Measurements from ENCODE around the gene SLC35C1. TPM values are rescaled to one million over a fixed set of nuclear protein-coding genes. Genes with fewer than 3 reads are reported as not detected.

Gene SLC35C1
- total RNA-seq, 1 donor from 2014 or later = 8.6 TPM

DNA sequence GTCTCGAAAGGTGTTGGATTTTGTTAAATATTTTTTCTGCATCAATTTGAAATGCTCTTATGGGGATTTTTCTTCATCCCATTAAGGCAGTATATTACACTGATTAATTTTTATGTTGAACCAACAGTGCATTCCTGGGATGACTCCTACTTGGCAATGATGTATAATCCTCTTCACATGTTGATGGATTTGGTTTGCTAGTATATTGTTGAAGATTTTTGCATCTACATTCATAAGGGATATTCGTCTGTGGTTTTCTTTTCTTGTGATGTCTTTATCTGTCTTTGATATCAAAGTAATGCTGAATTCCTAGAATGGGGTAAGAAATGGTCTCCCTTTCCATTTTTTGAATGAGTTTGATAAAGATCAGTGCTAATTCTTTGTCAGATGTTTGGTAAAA is 18.7 kb upstream of the SLC35C1 start:
- Mint-ChIP-seq H3K4me1 (no peaks in the 10 kb centered on the region), H3K27ac (no peak overlapping the region), H3K36me3 (ENCODE audit: low read depth) (no peaks in the 10 kb centered on the region), H3K27me3 (peaks cover 38% of the 10 kb centered on the region), H3K9me3 (peaks cover 13% of the 10 kb centered on the region), H3K4me3 (no peak overlapping the region)
- ChIA-PET CTCF (interaction anchor here (1.2 kb wide), 1 partner anchor 15 kb away, joined by 3 read pairs; no protein-coding TSS in a partner anchor), POLR2A (no interaction called here)
- ATAC-seq (ENCODE audit: low read depth) = no peak
- DNase-seq = no peak
- intact Hi-C loops (cut with micrococcal nuclease) = no loop called here
- TF ChIP-seq, protein P1, sequence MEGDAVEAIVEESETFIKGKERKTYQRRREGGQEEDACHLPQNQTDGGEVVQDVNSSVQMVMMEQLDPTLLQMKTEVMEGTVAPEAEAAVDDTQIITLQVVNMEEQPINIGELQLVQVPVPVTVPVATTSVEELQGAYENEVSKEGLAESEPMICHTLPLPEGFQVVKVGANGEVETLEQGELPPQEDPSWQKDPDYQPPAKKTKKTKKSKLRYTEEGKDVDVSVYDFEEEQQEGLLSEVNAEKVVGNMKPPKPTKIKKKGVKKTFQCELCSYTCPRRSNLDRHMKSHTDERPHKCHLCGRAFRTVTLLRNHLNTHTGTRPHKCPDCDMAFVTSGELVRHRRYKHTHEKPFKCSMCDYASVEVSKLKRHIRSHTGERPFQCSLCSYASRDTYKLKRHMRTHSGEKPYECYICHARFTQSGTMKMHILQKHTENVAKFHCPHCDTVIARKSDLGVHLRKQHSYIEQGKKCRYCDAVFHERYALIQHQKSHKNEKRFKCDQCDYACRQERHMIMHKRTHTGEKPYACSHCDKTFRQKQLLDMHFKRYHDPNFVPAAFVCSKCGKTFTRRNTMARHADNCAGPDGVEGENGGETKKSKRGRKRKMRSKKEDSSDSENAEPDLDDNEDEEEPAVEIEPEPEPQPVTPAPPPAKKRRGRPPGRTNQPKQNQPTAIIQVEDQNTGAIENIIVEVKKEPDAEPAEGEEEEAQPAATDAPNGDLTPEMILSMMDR (IDR thresholded peaks at IDR 0.05) = no peak

DNA sequence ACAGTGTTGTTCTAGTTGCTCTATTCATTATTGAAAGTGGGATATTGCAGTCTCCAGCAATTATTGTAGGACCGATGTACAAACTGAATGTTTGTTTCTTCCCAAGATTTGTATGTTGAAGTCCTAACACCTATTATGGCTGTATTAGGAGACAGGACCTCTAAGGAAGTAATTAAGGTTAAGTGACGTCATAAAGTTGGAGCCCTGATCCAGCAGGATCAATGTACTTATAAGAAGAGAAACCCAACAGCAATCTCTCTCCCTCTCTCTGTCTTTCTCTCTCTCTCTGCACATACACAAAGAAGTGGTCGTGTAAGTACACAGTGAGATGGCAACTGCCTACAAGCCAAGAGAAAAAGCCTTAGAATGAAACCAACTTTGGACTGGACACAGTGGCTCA is 16.1 kb upstream of the SLC35C1 start:
- no peak for ATAC-seq (ENCODE audit: low read depth)
- no peaks in the 10 kb centered on the region for H3K36me3 Mint-ChIP-seq (ENCODE audit: low read depth)
- H3K9me3 Mint-ChIP-seq = peaks cover 13% of the 10 kb centered on the region
- no peak overlapping the region for H3K27ac Mint-ChIP-seq
- H3K4me3 Mint-ChIP-seq = no peak overlapping the region
- CTCF ChIA-PET = no interaction called here
- TF ChIP-seq, protein P1 (IDR thresholded peaks at IDR 0.05) = no peak
- no peaks in the 10 kb centered on the region for H3K4me1 Mint-ChIP-seq
- H3K27me3 Mint-ChIP-seq = peaks cover 33% of the 10 kb centered on the region
- DNase-seq = no peak
- POLR2A ChIA-PET = no interaction called here
- intact Hi-C loops (cut with micrococcal nuclease) = no loop called here

DNA sequence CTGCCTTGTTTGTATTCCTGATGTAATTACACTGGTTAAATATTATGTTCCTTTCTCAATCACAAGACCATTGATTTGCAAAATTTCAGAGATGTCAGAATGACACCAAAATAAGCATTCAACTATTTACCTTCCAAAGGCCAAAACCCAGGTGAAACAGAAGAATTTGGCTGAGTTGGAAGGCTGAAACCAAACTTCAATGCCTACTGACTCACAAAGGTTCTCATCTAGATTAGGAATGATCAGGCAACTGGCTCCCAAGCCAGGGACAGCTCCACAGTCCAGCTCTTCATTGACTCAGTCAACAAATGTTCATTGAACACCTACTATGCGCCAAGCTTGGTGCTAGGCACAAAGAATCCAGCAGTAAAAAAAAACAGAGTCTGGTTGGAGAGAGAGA is 13.4 kb upstream of the SLC35C1 start:
- H3K4me1 Mint-ChIP-seq = no peaks in the 10 kb centered on the region
- CTCF ChIA-PET = no interaction called here
- no peak overlapping the region for H3K27ac Mint-ChIP-seq
- H3K4me3 Mint-ChIP-seq = no peak overlapping the region
- no peaks in the 10 kb centered on the region for H3K36me3 Mint-ChIP-seq (ENCODE audit: low read depth)
- peaks cover 20% of the 10 kb centered on the region for H3K27me3 Mint-ChIP-seq
- H3K9me3 Mint-ChIP-seq = peaks cover 4% of the 10 kb centered on the region
- DNase-seq = no peak
- ATAC-seq (ENCODE audit: low read depth) = no peak
- intact Hi-C loops (cut with micrococcal nuclease) = no loop called here
- TF ChIP-seq, protein P1 (IDR thresholded peaks at IDR 0.05) = no peak
- POLR2A ChIA-PET = no interaction called here

DNA sequence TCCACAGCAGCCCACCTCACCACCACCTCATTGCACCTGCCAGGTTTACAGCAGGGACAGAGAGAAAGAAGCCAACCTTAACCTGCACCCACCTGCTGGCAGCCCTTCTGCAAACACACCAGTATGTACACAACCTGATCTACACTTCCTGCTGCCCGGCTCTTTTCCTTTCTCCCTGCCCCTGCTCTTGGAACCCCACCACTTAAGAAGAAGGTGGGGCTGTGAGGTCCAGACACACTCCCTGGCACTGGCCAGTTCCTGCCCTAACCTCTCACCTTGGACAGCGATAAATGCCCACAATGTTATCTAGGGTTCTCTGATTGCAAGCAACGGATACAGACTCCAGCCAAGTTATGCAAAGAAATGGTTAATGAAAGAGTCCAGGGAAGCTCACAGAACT is 10.8 kb upstream of the SLC35C1 start:
- no peak overlapping the region for H3K4me3 Mint-ChIP-seq
- ChIA-PET CTCF (no interaction called here), POLR2A (no interaction called here)
- H3K27me3 Mint-ChIP-seq = peaks cover 9% of the 10 kb centered on the region
- TF ChIP-seq, protein P1 (IDR thresholded peaks at IDR 0.05) = no peak
- no peak for DNase-seq
- H3K36me3 Mint-ChIP-seq (ENCODE audit: low read depth) = no peaks in the 10 kb centered on the region
- H3K9me3 Mint-ChIP-seq = no peaks in the 10 kb centered on the region
- no peak overlapping the region for H3K27ac Mint-ChIP-seq
- no peak for ATAC-seq (ENCODE audit: low read depth)
- no peaks in the 10 kb centered on the region for H3K4me1 Mint-ChIP-seq
- intact Hi-C loops (cut with micrococcal nuclease) = no loop called here

DNA sequence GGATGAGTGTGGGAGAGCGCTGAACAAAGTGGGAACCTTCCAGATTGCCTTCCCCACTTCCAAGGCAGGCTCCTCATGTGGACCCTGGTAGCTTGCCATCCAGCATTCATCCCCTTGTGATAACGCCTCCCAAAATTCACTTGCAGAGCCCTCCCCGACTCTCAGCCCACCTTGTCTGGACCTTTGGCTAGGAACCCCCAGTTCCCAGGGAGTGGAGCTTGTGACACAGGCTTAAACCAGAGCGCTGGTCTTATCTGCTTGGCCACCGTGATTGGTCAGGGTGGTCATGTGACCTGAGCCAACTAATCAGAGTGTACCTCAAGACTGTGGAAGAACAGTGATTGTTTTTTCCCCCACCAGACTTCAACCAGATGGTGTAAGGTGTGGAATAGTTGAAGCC is 9.6 kb upstream of the SLC35C1 start:
- H3K27ac Mint-ChIP-seq = no peak overlapping the region
- DNase-seq (no peak), ATAC-seq (ENCODE audit: low read depth) (no peak)
- no peaks in the 10 kb centered on the region for H3K4me1 Mint-ChIP-seq
- H3K27me3 Mint-ChIP-seq = peaks cover 6% of the 10 kb centered on the region
- H3K4me3 Mint-ChIP-seq = no peak overlapping the region
- intact Hi-C loops (cut with micrococcal nuclease) = no loop called here
- ChIA-PET CTCF (no interaction called here), POLR2A (no interaction called here)
- H3K36me3 Mint-ChIP-seq (ENCODE audit: low read depth) = no peaks in the 10 kb centered on the region
- no peaks in the 10 kb centered on the region for H3K9me3 Mint-ChIP-seq
- TF ChIP-seq, protein P1 (IDR thresholded peaks at IDR 0.05) = no peak
